Chondrocyte (in vitro differentiated cells): ENCODE results near the gene GDAP1L1. TPM values are rescaled to one million over a fixed set of nuclear protein-coding genes. Genes with fewer than 3 reads are reported as not detected.
"Not testable (repeated sequence)": the region's sequence is repeated elsewhere in the genome, so short reads cannot be mapped to it uniquely, and the experiment has no call there.

ENCODE experiments used
- DNase-seq: peaks from one replicate; pipeline ENCODE4 v3.0.0; 2021; ENCODE audit warnings: mixed read lengths, low spot score
- H3K27ac Mint-ChIP-seq: one replicate; pipeline ENCODE4 v1.8.0; 2021; ENCODE audit warnings: mild to moderate bottlenecking, moderate library complexity, mixed read lengths; ENCODE audit not compliant: unreplicated experiment
- H3K27me3 Mint-ChIP-seq: 2 replicates; pipeline ENCODE4 v1.8.0; 2021; ENCODE audit warnings: low read depth, mixed read lengths
- H3K36me3 Mint-ChIP-seq: 2 replicates; pipeline ENCODE4 v1.8.0; 2021; ENCODE audit warnings: low read depth, mixed read lengths
- H3K4me1 Mint-ChIP-seq: 2 replicates; pipeline ENCODE4 v1.8.0; 2021; ENCODE audit warnings: low read depth, mild to moderate bottlenecking, mixed read lengths
- H3K4me3 Mint-ChIP-seq: one replicate; pipeline ENCODE4 v1.8.0; 2021; ENCODE audit warnings: mild to moderate bottlenecking, moderate library complexity, mixed read lengths; ENCODE audit not compliant: unreplicated experiment
- H3K9me3 Mint-ChIP-seq: 2 replicates; pipeline ENCODE4 v1.8.0; 2021; ENCODE audit warnings: low read depth, mixed read lengths
- total RNA-seq: library from RNA; stranded (reverse); gene quantifications from 3 replicates; pipeline ENCODE4 v1.2.1, GENCODE V29; 2021
- TF ChIP-seq, protein P1 (sequence below): fragments of 200-600 bp; sonication (generic); IDR thresholded peaks from 2 replicates; pipeline ENCODE4 v1.5.0; 2021; ENCODE audit warnings: antibody characterized with exemption, mild to moderate bottlenecking, moderate library complexity

GDAP1L1 gene
- total RNA-seq, 1 donor from 2014 or later: not detected

DNA sequence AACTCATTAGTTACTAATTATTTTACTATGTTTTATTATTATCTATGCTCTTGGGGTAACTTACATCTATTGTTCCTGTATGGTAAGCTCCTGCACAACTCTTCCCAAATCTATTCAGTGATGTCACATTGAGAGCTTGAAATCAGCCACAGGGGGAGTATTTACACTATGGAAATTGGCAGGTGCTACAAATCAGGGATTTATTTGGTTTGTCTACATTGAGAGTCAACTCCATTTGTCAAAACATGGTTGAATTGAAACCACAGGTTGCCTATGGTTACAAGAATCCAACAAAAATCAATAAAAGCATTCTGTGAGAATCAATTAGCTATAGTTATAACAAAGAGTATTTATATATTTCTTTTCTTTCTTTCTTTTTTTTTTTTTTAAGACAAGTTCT lies 67.8 kb downstream of the GDAP1L1 start:
- Mint-ChIP-seq H3K27ac (no peak overlapping the region), H3K9me3 (no peaks in the 10 kb centered on the region), H3K4me3 (no peak overlapping the region), H3K36me3 (no peaks in the 10 kb centered on the region), H3K27me3 (peaks cover 2% of the 10 kb centered on the region), H3K4me1 (peaks cover 11% of the 10 kb centered on the region)
- DNase-seq: no peak
- TF ChIP-seq, protein P1, sequence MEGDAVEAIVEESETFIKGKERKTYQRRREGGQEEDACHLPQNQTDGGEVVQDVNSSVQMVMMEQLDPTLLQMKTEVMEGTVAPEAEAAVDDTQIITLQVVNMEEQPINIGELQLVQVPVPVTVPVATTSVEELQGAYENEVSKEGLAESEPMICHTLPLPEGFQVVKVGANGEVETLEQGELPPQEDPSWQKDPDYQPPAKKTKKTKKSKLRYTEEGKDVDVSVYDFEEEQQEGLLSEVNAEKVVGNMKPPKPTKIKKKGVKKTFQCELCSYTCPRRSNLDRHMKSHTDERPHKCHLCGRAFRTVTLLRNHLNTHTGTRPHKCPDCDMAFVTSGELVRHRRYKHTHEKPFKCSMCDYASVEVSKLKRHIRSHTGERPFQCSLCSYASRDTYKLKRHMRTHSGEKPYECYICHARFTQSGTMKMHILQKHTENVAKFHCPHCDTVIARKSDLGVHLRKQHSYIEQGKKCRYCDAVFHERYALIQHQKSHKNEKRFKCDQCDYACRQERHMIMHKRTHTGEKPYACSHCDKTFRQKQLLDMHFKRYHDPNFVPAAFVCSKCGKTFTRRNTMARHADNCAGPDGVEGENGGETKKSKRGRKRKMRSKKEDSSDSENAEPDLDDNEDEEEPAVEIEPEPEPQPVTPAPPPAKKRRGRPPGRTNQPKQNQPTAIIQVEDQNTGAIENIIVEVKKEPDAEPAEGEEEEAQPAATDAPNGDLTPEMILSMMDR: no peak

DNA sequence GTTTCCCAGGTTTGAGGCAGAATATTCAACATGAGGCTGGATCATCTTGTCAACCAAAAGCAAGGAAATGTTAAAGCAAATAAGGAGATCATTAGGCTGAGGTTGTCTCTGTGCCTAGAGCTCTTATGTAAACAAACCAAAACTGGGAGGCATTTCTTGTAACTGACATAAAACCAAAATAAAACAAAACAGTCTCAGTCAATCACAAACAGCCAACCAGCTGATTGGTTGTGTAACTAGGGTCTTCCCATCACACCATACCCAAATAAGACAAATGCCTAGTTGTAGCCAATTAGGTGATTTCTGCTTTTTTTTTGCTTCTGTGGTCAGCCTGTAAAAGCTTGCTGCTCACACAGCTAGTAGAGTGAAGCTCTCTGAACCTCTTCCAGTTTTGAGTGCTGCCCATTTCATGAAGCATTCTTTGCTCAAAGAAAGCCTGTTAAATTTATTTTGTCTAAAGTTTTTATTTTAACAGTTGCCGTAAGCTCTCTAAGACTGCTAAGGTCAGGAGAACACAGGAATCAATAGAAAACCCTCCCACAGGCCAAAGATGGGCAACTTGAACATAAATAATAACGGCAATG lies 72.8 kb downstream of the GDAP1L1 start:
- Mint-ChIP-seq H3K4me1 (peaks cover 6% of the 10 kb centered on the region), H3K4me3 (no peak overlapping the region), H3K9me3 (peaks cover 4% of the 10 kb centered on the region), H3K36me3 (no peaks in the 10 kb centered on the region), H3K27ac (no peak overlapping the region), H3K27me3 (peaks cover 2% of the 10 kb centered on the region)
- TF ChIP-seq, protein P1: no peak
- DNase-seq: no peak

DNA sequence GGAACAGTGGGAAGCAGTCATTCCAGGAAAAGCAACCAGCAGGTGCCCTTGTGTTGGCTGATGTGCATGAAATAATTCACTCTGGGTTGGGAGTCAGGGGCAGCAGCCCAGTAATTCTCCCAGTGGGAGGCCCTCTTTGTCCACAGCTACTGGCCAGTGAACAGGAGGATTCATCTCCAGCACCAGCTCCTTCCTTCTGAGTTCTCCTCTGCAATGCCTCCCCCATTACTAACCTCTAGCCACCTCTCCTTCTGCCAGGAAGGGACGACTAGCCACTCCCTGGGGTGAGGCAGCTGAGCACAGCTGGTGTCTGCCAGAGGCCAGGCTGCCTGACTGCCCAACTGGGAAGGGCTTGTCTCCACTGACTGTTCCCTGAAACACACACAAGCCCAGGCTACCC lies 77.2 kb downstream of the GDAP1L1 start:
- Mint-ChIP-seq H3K27ac (no peak overlapping the region), H3K9me3 (peaks cover 4% of the 10 kb centered on the region), H3K4me3 (no peak overlapping the region), H3K36me3 (no peaks in the 10 kb centered on the region), H3K4me1 (peaks cover 6% of the 10 kb centered on the region), H3K27me3 (peaks cover 2% of the 10 kb centered on the region)
- no peak for DNase-seq
- TF ChIP-seq, protein P1: no peak

DNA sequence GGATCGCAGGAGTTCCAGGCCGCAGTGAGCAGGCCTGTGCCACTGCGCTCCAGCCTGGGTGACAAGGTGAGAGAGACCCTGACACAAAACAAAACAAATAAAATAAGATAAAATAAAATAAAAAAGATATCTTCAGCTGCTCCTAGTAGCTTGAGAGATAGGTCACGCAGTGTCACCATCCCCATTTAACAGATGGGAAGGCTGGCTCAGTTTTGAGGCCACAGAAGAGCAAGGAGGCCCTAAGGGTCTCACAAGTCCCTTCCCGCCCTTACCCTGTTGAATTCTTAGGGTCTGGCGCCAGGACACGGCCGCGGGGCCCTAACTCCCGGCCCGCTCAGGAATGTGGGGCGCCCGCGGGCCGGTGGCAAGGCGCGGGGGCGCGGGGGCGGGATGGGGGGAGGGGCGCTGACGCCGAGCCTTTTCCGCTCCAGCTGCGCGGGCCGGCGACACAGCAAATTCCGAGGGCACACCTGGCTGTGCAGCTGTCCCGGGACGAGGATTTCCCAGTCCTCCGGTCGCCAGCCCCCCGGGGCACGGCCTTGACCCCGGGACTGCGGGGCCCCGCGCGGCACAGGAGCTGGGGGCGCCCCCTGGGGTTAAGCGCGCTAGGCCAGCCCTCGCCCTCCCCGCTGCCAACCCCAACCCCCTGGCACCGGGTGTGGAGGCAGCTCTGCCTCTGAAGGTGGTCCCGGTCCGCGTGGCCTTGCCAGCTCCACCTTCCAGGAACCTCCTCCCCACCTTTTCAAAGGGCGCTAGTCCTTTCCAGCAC lies 79.5 kb downstream of the GDAP1L1 start:
- no peak overlapping the region for H3K4me3 Mint-ChIP-seq
- DNase-seq: no peak

DNA sequence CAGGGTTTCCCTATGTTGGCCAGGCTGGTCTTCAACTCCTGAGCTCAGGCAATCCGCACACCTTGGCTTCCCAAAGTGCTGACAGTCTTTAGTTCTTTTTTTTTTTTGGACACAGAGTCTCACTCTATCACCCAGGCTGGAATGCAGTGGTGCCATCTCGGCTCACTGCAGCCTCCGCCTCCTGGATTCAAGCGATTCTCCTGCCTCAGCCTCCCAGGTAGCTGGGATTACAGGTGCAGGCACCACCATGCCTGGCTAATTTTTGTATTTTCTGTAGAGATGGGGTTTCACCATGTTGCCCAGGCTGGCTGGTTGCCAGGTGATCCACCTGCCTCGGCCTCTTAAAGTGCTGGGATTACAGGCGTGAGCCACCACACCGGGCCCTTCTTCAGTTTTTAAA lies 80.6 kb downstream of the GDAP1L1 start:
- H3K27ac Mint-ChIP-seq: not testable (repeated sequence)

More for the DNA sequence above, 79.5 kb downstream of the GDAP1L1 start:
- H3K27me3 Mint-ChIP-seq: peaks cover 2% of the 10 kb centered on the region
- H3K36me3 Mint-ChIP-seq: no peaks in the 10 kb centered on the region
- no peak overlapping the region for H3K27ac Mint-ChIP-seq
- no peaks in the 10 kb centered on the region for H3K9me3 Mint-ChIP-seq
- TF ChIP-seq, protein P1: peak; percentile 19
- H3K4me1 Mint-ChIP-seq: peaks cover 6% of the 10 kb centered on the region

More for the DNA sequence above, 80.6 kb downstream of the GDAP1L1 start:
- H3K36me3 Mint-ChIP-seq, H3K9me3 Mint-ChIP-seq, H3K4me3 Mint-ChIP-seq, H3K4me1 Mint-ChIP-seq, DNase-seq, H3K27me3 Mint-ChIP-seq: not testable (repeated sequence)
